ENCODE data around the gene NXNL1. TPM values are rescaled to one million over a fixed set of nuclear protein-coding genes. Genes with fewer than 3 reads are reported as not detected.

The NXNL1 gene
- total and polyA plus RNA-seq, 2 of the 4 experiments (the other 2 are of a cell fraction): not detected

DNA sequence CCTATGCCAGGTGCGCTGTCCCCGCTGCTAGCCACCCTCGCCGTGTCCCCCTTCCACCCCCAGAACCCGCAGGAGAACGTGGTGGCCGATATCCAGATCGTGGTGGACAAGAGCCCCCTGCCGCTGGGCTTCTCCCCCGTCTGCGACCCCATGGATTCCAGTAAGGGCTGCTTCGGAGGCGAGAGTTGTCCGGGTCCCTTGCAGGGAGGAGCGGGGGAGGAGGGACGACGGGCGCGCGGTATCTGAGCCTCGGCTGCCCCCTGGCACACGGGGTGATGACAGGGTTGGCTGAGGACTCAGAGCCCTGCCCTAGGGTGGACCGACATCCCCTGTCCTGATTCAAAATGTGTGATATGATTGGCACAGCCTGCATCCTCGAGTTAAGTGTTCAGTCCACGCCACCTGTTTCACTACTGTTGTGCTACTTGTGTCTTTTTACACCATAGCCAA lies 40.2 kb downstream of the NXNL1 start:
- intact Hi-C loops (cut with micrococcal nuclease): no loop called here
- peak overlapping the region; percentile 73 for H3K9ac ChIP-seq (ENCODE audit: low read depth, low read length)
- H2BK5ac ChIP-seq (ENCODE audit: low read depth, low read length, poor library complexity, severe bottlenecking): peak overlapping the region; percentile 40
- BruUV-seq (replicated peaks): no TSS peak
- no peaks in the 10 kb centered on the region for H3K9me3 ChIP-seq (ENCODE audit: control insufficient read depth, insufficient read depth, low read length)
- peaks cover 5 to 12% of the 10 kb centered on the region in 2 experiments; a peak in 3 of 4 replicates for H3K79me1 ChIP-seq (ENCODE audit: low read depth in 1 of 2, low read length in 2 of 2)
- no peak overlapping the region for H2BK120ac ChIP-seq (ENCODE audit: low read depth, low read length)
- peak overlapping the region; percentile 99 for H2AFZ ChIP-seq (replicated peaks; ENCODE audit: low read length, poor library complexity)
- H4K91ac ChIP-seq (ENCODE audit: insufficient read depth, low read depth, low read length): peak overlapping the region; percentile 71; the same call in 1 of the 2 replicates
- no peak for TF ChIP-seq MXI1 (IDR thresholded peaks at IDR 0.05; ENCODE audit: borderline replicate concordance, low read depth, low read length)
- no peak for TF ChIP-seq RCOR1 (IDR thresholded peaks at IDR 0.05; ENCODE audit: insufficient replicate concordance, low read length)
- TF ChIP-seq, protein P1, sequence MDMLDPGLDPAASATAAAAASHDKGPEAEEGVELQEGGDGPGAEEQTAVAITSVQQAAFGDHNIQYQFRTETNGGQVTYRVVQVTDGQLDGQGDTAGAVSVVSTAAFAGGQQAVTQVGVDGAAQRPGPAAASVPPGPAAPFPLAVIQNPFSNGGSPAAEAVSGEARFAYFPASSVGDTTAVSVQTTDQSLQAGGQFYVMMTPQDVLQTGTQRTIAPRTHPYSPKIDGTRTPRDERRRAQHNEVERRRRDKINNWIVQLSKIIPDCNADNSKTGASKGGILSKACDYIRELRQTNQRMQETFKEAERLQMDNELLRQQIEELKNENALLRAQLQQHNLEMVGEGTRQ (IDR thresholded peaks at IDR 0.05; ENCODE audit: low read depth, low read length): no peak
- TF ChIP-seq SMC3 (IDR thresholded peaks at IDR 0.05; ENCODE audit: low read depth, low read length): no peak
- TF ChIP-seq BHLHE40 (IDR thresholded peaks at IDR 0.05; ENCODE audit: low read depth, low read length): no peak
- H3K4me1 ChIP-seq (ENCODE audit: control insufficient read depth, insufficient read depth, low read length): peaks cover 4% of the 10 kb centered on the region; the same call in 1 of the 2 replicates
- in situ Hi-C loops (cut with MboI; ENCODE audit: low sequenced_read_pairs): no loop called here
- H4K20me1 ChIP-seq (ENCODE audit: insufficient read depth, low read length): no peaks in the 10 kb centered on the region
- peaks cover 7% of the 10 kb centered on the region; the same call in 1 of the 2 replicates for H3K9me1 ChIP-seq (ENCODE audit: insufficient read depth, low read length)
- H2BK15ac ChIP-seq (ENCODE audit: low read depth, low read length): no peak overlapping the region
- H3K36me3 ChIP-seq (ENCODE audit: control insufficient read depth, insufficient read depth, low read length): peaks cover 5% of the 10 kb centered on the region; the same call in 1 of the 2 replicates
- peak overlapping the region; percentile 88 for H3K4me2 ChIP-seq (ENCODE audit: low read depth, low read length)
- peak overlapping the region; percentile 58 for H3K4ac ChIP-seq (ENCODE audit: low read depth, low read length)
- 12% methylated on average over 17 of the region's 25 CpGs; no CpG with 5 or more reads in 1 of the 2 experiments for WGBS, 2 experiments (ENCODE audit: extremely low coverage in 2 of 2, insufficient read length in 1 of 2)
- peak overlapping the region; percentile 31; the same call in 1 of the 2 replicates for H3K18ac ChIP-seq (ENCODE audit: low read depth, low read length)
- H2AK5ac ChIP-seq (ENCODE audit: low read depth, low read length): peak overlapping the region; percentile 90; the same call in 1 of the 2 replicates
- ATAC-seq (ENCODE audit: low read depth): no peak
- peak overlapping the region; percentile 37; the same call in 1 of the 2 replicates for H3K14ac ChIP-seq (replicated peaks; ENCODE audit: low read depth, low read length)
- H3K4me3 ChIP-seq (ENCODE audit: insufficient read depth, low read depth, low read length): peak overlapping the region; percentile 72
- ChIA-PET CTCF (no interaction called here), POLR2A (ENCODE audit: unreplicated experiment) (no interaction called here)
- H3K27me3 ChIP-seq (ENCODE audit: control insufficient read depth, insufficient read depth, low read length): no peaks in the 10 kb centered on the region
- peak overlapping the region; percentile 79 to 98 for H4K8ac ChIP-seq (ENCODE audit: low read depth in 2 of 2, low read length in 2 of 2)
- dilution Hi-C loops (cut with HindIII; ENCODE audit: low sequenced_read_pairs, unreplicated experiment): no loop called here
- no peak overlapping the region for H2BK20ac ChIP-seq (ENCODE audit: low read depth, low read length)
- peak overlapping the region; percentile 76 for H4K5ac ChIP-seq (ENCODE audit: low read depth, low read length)
- H3K56ac ChIP-seq (ENCODE audit: extremely low read depth, insufficient read depth, low read length): no peak overlapping the region
- peak overlapping the region; percentile 22; the same call in 1 of the 2 replicates for H3K27ac ChIP-seq (ENCODE audit: insufficient read depth, low read length)
- H2AK9ac ChIP-seq (replicated peaks; ENCODE audit: low read depth, low read length, poor library complexity): peak overlapping the region; percentile 88
- no peak for DNase-seq
- peak overlapping the region; percentile 48; the same call in 1 of the 2 replicates for H3K23ac ChIP-seq (ENCODE audit: low read depth, low read length)

Measured in IMR-90 (cell line).